Stomach smooth muscle (tissue), 2 donors: ENCODE results near the gene BICC1.

ENCODE experiments used
- H3K27ac ChIP-seq: one replicate; pipeline ENCODE4 v1.7.0; 2013; ENCODE audit warnings: mild to moderate bottlenecking, low read length, inconsistent platforms
- H3K27me3 ChIP-seq, 2 donors: one replicate each; pipeline ENCODE4 v1.7.0; 2013; ENCODE audit warnings: low read length in 2 of 2; ENCODE audit not compliant: insufficient read depth in 2 of 2, control insufficient read depth in 1 of 2
- H3K36me3 ChIP-seq, 2 donors: one replicate each; pipeline ENCODE4 v1.7.0; 2013; ENCODE audit warnings: low read length in 2 of 2; ENCODE audit not compliant: control insufficient read depth in 2 of 2, insufficient read depth in 2 of 2
- H3K4me1 ChIP-seq: one replicate; pipeline ENCODE4 v1.7.0; 2013; ENCODE audit warnings: low read length; ENCODE audit not compliant: control insufficient read depth, insufficient read depth
- H3K4me3 ChIP-seq, 2 donors: one replicate each; pipeline ENCODE4 v1.7.0; 2013; ENCODE audit warnings: low read length in 2 of 2
- H3K9ac ChIP-seq, 2 donors: one replicate each; pipeline ENCODE4 v1.7.0; 2013; ENCODE audit warnings: low read length in 2 of 2, mild to moderate bottlenecking in 1 of 2
- H3K9me3 ChIP-seq, 2 donors: one replicate each; pipeline ENCODE4 v1.7.0; 2013; ENCODE audit warnings: low read length in 2 of 2; ENCODE audit not compliant: control insufficient read depth in 2 of 2
- donor health status: healthy.
- donor health status: Pancreatic carcinoma.

Gene BICC1

GRCh38 chr10:58599927-58600553 is 87.4 kb downstream of the BICC1 start:
- no peak overlapping the region for H3K9ac ChIP-seq

GRCh38 chr10:58608351-58608750 is 95.7 kb downstream of the BICC1 start:
- H3K27ac ChIP-seq, result no peak overlapping the region
- H3K36me3 ChIP-seq, result no peaks in the 10 kb centered on the region
- H3K4me1 ChIP-seq, result no peaks in the 10 kb centered on the region
- H3K9ac ChIP-seq, result no peak overlapping the region
- H3K27me3 ChIP-seq, result no peaks in the 10 kb centered on the region
- H3K9me3 ChIP-seq, result no peaks in the 10 kb centered on the region
- H3K4me3 ChIP-seq, result no peak overlapping the region

More at GRCh38 chr10:58599927-58600553, 87.4 kb downstream of the BICC1 start:
- Histone ChIP-seq H3K9me3 (no peaks in the 10 kb centered on the region), H3K36me3 (no peaks in the 10 kb centered on the region), H3K4me1 (no peaks in the 10 kb centered on the region), H3K4me3 (no peak overlapping the region), H3K27me3 (no peaks in the 10 kb centered on the region), H3K27ac (no peak overlapping the region)

- Histone ChIP-seq H3K9me3 (no peaks in the 10 kb centered on the region), H3K27ac (no peak overlapping the region), H3K4me1 (no peaks in the 10 kb centered on the region), H3K9ac (no peak overlapping the region), H3K27me3 (no peaks in the 10 kb centered on the region), H3K36me3 (no peaks in the 10 kb centered on the region), H3K4me3 (no peak overlapping the region)
Observed at GRCh38 chr10:58608826-58609531, 96.3 kb downstream of the BICC1 start.

GRCh38 chr10:58609532-58610150 is 97.0 kb downstream of the BICC1 start:
- no peak overlapping the region for H3K4me3 ChIP-seq
- no peaks in the 10 kb centered on the region for H3K4me1 ChIP-seq
- no peaks in the 10 kb centered on the region for H3K9me3 ChIP-seq
- no peaks in the 10 kb centered on the region for H3K36me3 ChIP-seq
- no peak overlapping the region for H3K9ac ChIP-seq
- no peak overlapping the region for H3K27ac ChIP-seq
- H3K27me3 ChIP-seq, result no peaks in the 10 kb centered on the region

GRCh38 chr10:58615237-58615935 is 102.7 kb downstream of the BICC1 start:
- no peaks in the 10 kb centered on the region for H3K36me3 ChIP-seq
- no peak overlapping the region for H3K27ac ChIP-seq
- no peaks in the 10 kb centered on the region for H3K27me3 ChIP-seq
- no peak overlapping the region for H3K4me3 ChIP-seq
- H3K4me1 ChIP-seq, result no peaks in the 10 kb centered on the region
- no peak overlapping the region for H3K9ac ChIP-seq
- H3K9me3 ChIP-seq, result no peaks in the 10 kb centered on the region

GRCh38 chr10:58618158-58618676 is 105.5 kb downstream of the BICC1 start:
- Histone ChIP-seq H3K4me1 (no peaks in the 10 kb centered on the region), H3K36me3 (no peaks in the 10 kb centered on the region), H3K9me3 (no peaks in the 10 kb centered on the region), H3K9ac (no peak overlapping the region), H3K27me3 (no peaks in the 10 kb centered on the region), H3K4me3 (no peak overlapping the region), H3K27ac (no peak overlapping the region)

- Histone ChIP-seq H3K27me3 (no peaks in the 10 kb centered on the region), H3K9ac (no peak overlapping the region), H3K4me3 (no peak overlapping the region), H3K4me1 (no peaks in the 10 kb centered on the region), H3K9me3 (no peaks in the 10 kb centered on the region), H3K27ac (no peak overlapping the region), H3K36me3 (no peaks in the 10 kb centered on the region)
Observed at GRCh38 chr10:58621379-58622077, 108.9 kb downstream of the BICC1 start.

- Histone ChIP-seq H3K9ac (no peak overlapping the region), H3K4me1 (no peaks in the 10 kb centered on the region), H3K36me3 (no peaks in the 10 kb centered on the region), H3K27ac (no peak overlapping the region), H3K27me3 (no peaks in the 10 kb centered on the region), H3K4me3 (no peak overlapping the region), H3K9me3 (no peaks in the 10 kb centered on the region)
Observed at GRCh38 chr10:58622246-58622645, 109.6 kb downstream of the BICC1 start.

- no peaks in the 10 kb centered on the region for H3K36me3 ChIP-seq
- no peak overlapping the region for H3K9ac ChIP-seq
- no peak overlapping the region for H3K27ac ChIP-seq
- H3K9me3 ChIP-seq, result no peaks in the 10 kb centered on the region
- H3K4me3 ChIP-seq, result no peak overlapping the region
- H3K27me3 ChIP-seq, result no peaks in the 10 kb centered on the region
- H3K4me1 ChIP-seq, result no peaks in the 10 kb centered on the region
Observed at GRCh38 chr10:58625070-58625469, 112.4 kb downstream of the BICC1 start.

- Histone ChIP-seq H3K9ac (no peak overlapping the region), H3K4me3 (no peak overlapping the region), H3K4me1 (no peaks in the 10 kb centered on the region), H3K27ac (no peak overlapping the region), H3K36me3 (no peaks in the 10 kb centered on the region), H3K9me3 (no peaks in the 10 kb centered on the region), H3K27me3 (no peaks in the 10 kb centered on the region)
Observed at GRCh38 chr10:58627392-58627791, 114.7 kb downstream of the BICC1 start.
